ENCODE results near the gene TSR1. TPM values are rescaled to one million over a fixed set of nuclear protein-coding genes. Genes with fewer than 3 reads are reported as not detected.

Gene TSR1
- total RNA-seq, 1 donor from 2014 or later, result 40.6 TPM

- Mint-ChIP-seq H3K27ac (no peak overlapping the region), H3K4me3 (no peak overlapping the region)
Observed at GRCh38 chr17:2362881-2363280, 26.6 kb upstream of the TSR1 start.

GRCh38 chr17:2362416-2362815 lies 26.2 kb upstream of the TSR1 start:
- Mint-ChIP-seq H3K27ac (no peak overlapping the region), H3K4me3 (no peak overlapping the region), H3K4me1 (peaks cover 4% of the 10 kb centered on the region), H3K9me3 (no peaks in the 10 kb centered on the region), H3K27me3 (ENCODE audit: low read depth) (no peaks in the 10 kb centered on the region), H3K36me3 (peaks cover 8% of the 10 kb centered on the region)
- TF ChIP-seq, protein P1, sequence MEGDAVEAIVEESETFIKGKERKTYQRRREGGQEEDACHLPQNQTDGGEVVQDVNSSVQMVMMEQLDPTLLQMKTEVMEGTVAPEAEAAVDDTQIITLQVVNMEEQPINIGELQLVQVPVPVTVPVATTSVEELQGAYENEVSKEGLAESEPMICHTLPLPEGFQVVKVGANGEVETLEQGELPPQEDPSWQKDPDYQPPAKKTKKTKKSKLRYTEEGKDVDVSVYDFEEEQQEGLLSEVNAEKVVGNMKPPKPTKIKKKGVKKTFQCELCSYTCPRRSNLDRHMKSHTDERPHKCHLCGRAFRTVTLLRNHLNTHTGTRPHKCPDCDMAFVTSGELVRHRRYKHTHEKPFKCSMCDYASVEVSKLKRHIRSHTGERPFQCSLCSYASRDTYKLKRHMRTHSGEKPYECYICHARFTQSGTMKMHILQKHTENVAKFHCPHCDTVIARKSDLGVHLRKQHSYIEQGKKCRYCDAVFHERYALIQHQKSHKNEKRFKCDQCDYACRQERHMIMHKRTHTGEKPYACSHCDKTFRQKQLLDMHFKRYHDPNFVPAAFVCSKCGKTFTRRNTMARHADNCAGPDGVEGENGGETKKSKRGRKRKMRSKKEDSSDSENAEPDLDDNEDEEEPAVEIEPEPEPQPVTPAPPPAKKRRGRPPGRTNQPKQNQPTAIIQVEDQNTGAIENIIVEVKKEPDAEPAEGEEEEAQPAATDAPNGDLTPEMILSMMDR (IDR thresholded peaks at IDR 0.05; ENCODE audit: unreplicated experiment), result no peak
- no peak for DNase-seq (ENCODE audit: low spot score in 2 of 2, unreplicated experiment in 2 of 2)

More at GRCh38 chr17:2362881-2363280, 26.6 kb upstream of the TSR1 start:
- DNase-seq (ENCODE audit: low spot score in 2 of 2, unreplicated experiment in 2 of 2), result no peak
- TF ChIP-seq, protein P1 (IDR thresholded peaks at IDR 0.05; ENCODE audit: unreplicated experiment), result no peak
- Mint-ChIP-seq H3K27me3 (ENCODE audit: low read depth) (no peaks in the 10 kb centered on the region), H3K4me1 (peaks cover 4% of the 10 kb centered on the region), H3K9me3 (no peaks in the 10 kb centered on the region), H3K36me3 (peaks cover 6% of the 10 kb centered on the region)

GRCh38 chr17:2362016-2362415 lies 25.8 kb upstream of the TSR1 start:
- H3K9me3 Mint-ChIP-seq, result no peaks in the 10 kb centered on the region
- H3K4me3 Mint-ChIP-seq, result no peak overlapping the region
- H3K36me3 Mint-ChIP-seq, result peaks cover 8% of the 10 kb centered on the region

GRCh38 chr17:2361010-2361760 lies 24.9 kb upstream of the TSR1 start:
- peaks cover 4% of the 10 kb centered on the region for H3K4me1 Mint-ChIP-seq
- no peaks in the 10 kb centered on the region for H3K9me3 Mint-ChIP-seq
- DNase-seq (ENCODE audit: low spot score in 2 of 2, unreplicated experiment in 2 of 2), result no peak
- peaks cover 6% of the 10 kb centered on the region for H3K36me3 Mint-ChIP-seq
- no peak overlapping the region for H3K27ac Mint-ChIP-seq
- H3K4me3 Mint-ChIP-seq, result no peak overlapping the region
- TF ChIP-seq, protein P1 (IDR thresholded peaks at IDR 0.05; ENCODE audit: unreplicated experiment), result no peak
- H3K27me3 Mint-ChIP-seq (ENCODE audit: low read depth), result no peaks in the 10 kb centered on the region

More at GRCh38 chr17:2362016-2362415, 25.8 kb upstream of the TSR1 start:
- H3K4me1 Mint-ChIP-seq, result peaks cover 4% of the 10 kb centered on the region
- TF ChIP-seq, protein P1 (IDR thresholded peaks at IDR 0.05; ENCODE audit: unreplicated experiment), result no peak
- H3K27me3 Mint-ChIP-seq (ENCODE audit: low read depth), result no peaks in the 10 kb centered on the region
- no peak overlapping the region for H3K27ac Mint-ChIP-seq
- DNase-seq (ENCODE audit: low spot score in 2 of 2, unreplicated experiment in 2 of 2), result no peak

DNA sequence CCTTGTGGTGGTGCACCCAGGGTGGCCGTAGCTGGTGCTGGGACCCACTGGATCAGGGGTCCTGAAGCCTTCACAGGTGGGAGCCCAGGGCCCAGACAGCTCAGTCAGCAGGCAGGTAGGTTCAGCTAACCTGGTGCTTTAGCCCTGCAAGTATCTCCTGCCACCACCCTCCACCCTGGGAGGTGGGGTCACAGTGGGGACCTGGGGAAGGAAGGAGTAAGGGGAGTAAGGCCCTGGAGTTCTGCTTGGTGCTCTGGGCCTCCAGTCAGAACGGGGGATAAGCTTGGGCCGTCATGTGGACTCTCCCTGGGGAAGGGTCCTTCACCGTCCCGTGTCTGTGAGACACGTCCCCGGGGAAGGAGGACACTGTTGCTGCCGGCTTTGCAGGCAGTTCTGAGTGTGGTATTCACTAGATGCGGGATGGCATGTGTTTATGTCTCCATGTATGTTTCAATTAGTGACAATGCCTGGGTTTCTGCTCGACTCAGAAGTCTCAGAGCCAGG lies 21.7 kb upstream of the TSR1 start:
- Mint-ChIP-seq H3K4me3 (no peak overlapping the region), H3K9me3 (no peaks in the 10 kb centered on the region), H3K36me3 (peaks cover 6% of the 10 kb centered on the region), H3K27me3 (ENCODE audit: low read depth) (no peaks in the 10 kb centered on the region), H3K27ac (no peak overlapping the region), H3K4me1 (peaks cover 4% of the 10 kb centered on the region)
- DNase-seq (ENCODE audit: low spot score in 2 of 2, unreplicated experiment in 2 of 2), result no peak
- TF ChIP-seq, protein P1 (IDR thresholded peaks at IDR 0.05; ENCODE audit: unreplicated experiment), result no peak
